Activated T-cell treated with anti-CD3 and anti-CD28 coated beads, Interleukin-2, amount 50 U/mL, for 72 hours (primary cell): ENCODE measurements around the gene MTA3. TPM values are rescaled to one million over a fixed set of nuclear protein-coding genes. Genes with fewer than 3 reads are reported as not detected.

Experiments
- ATAC-seq, 2 donors: fragments of 150-1000 bp; cut with Tn5 transposase; replicated peaks in 1 of 2; 2 replicates each; pipeline ENCODE4 v1.10.0; 2021; ENCODE audit warnings: moderate library complexity in 2 of 2, mild to moderate bottlenecking in 1 of 2
- DNase-seq, 2 donors: peaks; one replicate each; pipeline ENCODE4 v3.0.0; 2021 to 2022; ENCODE audit warnings: mixed read lengths in 1 of 2
- H3K27ac Mint-ChIP-seq: one replicate; pipeline ENCODE4 v1.8.0; 2022; ENCODE audit warnings: mild to moderate bottlenecking, moderate library complexity, mixed read lengths
- H3K27me3 Mint-ChIP-seq: one replicate; pipeline ENCODE4 v1.8.0; 2022; ENCODE audit warnings: low read depth, mixed read lengths
- H3K36me3 Mint-ChIP-seq, 2 donors: one replicate each; pipeline ENCODE4 v1.8.0; 2022; ENCODE audit warnings: mixed read lengths in 2 of 2, mild to moderate bottlenecking in 1 of 2; ENCODE audit not compliant: insufficient read depth in 2 of 2
- H3K4me1 Mint-ChIP-seq: one replicate; pipeline ENCODE4 v1.8.0; 2022; ENCODE audit warnings: low read depth, mixed read lengths
- H3K4me3 Mint-ChIP-seq, 2 donors: one replicate each; pipeline ENCODE4 v1.8.0; 2022; ENCODE audit warnings: mild to moderate bottlenecking in 2 of 2, mixed read lengths in 2 of 2, moderate library complexity in 2 of 2
- H3K9me3 Mint-ChIP-seq, 2 donors: one replicate each; pipeline ENCODE4 v1.8.0; 2022; ENCODE audit warnings: mixed read lengths in 2 of 2
- total RNA-seq, 2 donors: library from RNA; stranded (reverse); gene quantifications; one replicate each; pipeline ENCODE4 v1.2.3, GENCODE V29; 2022

The MTA3 gene
- total RNA-seq, 2 donors from 2014 or later, result 36.7 to 47.3 TPM

- ATAC-seq, result peak; percentile 68 to 73
- H3K4me3 Mint-ChIP-seq, result peak overlapping the region; percentile 37 to 68
- peaks cover 71% of the 10 kb centered on the region for H3K4me1 Mint-ChIP-seq
- DNase-seq, result peak in 1 of 2 donors; percentile 28
- H3K27me3 Mint-ChIP-seq, result peaks cover 23% of the 10 kb centered on the region
- no peaks in the 10 kb centered on the region for H3K9me3 Mint-ChIP-seq
- peaks cover 4 to 9% of the 10 kb centered on the region in 2 donors for H3K36me3 Mint-ChIP-seq
- H3K27ac Mint-ChIP-seq, result peak overlapping the region; percentile 48
Measured at GRCh38 chr2:42796427-42797248, 228.2 kb downstream of the MTA3 start.

DNA sequence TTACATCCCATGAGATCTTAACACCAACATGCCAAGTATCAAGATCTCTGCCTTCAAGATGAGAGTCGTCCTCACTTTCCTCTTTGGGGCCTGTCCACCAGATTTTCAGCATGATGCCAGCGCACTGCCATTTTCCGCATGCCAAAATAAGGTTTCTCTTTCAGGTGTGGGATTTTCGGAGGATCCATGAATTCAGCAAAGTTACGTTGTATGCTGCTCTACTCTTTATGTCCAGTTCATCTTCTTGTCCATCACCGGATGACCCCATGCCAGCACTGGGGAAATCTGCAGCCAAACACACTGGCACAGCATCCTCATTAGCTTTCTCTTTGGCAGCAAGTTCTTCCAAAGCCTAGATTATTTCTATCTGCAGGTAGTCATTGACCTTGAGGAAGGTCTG is 228.8 kb downstream of the MTA3 start:
- peaks cover 65% of the 10 kb centered on the region for H3K4me1 Mint-ChIP-seq

DNA sequence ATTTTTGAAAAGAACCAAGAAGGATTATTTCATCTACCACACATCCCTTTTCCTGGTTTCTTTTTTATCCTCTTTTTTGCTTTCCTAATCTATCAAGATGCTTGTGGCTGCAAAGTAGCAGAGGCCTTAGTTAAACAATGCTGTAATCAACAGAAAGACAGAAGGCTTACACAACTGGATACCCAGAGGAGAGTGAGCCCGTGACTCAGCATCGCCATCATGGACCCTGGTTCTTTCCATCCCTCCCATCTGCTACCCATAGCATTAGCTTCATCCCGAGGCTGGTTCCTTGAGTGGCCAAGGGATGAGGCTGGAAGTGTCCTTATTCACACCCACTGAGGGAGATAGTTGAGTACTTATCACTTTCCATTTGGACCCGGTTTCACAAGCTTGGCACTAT is 231.4 kb downstream of the MTA3 start:
- peaks cover under 1% of the 10 kb centered on the region for H3K27me3 Mint-ChIP-seq
- DNase-seq (no peak), ATAC-seq (no peak)
- peaks cover 1 to 2% of the 10 kb centered on the region in 2 donors for H3K36me3 Mint-ChIP-seq
- H3K4me1 Mint-ChIP-seq, result peaks cover 48% of the 10 kb centered on the region
- H3K4me3 Mint-ChIP-seq, result no peak overlapping the region
- H3K9me3 Mint-ChIP-seq, result no peaks in the 10 kb centered on the region
- H3K27ac Mint-ChIP-seq, result no peak overlapping the region

More for the DNA sequence above, 228.8 kb downstream of the MTA3 start:
- DNase-seq, result no peak
- H3K36me3 Mint-ChIP-seq, result peaks cover 1 to 5% of the 10 kb centered on the region in 2 donors
- H3K27me3 Mint-ChIP-seq, result peaks cover 18% of the 10 kb centered on the region
- no peak overlapping the region for H3K27ac Mint-ChIP-seq
- no peak for ATAC-seq
- H3K9me3 Mint-ChIP-seq, result no peaks in the 10 kb centered on the region
- no peak overlapping the region for H3K4me3 Mint-ChIP-seq

GRCh38 chr2:42800461-42800962 is 232.1 kb downstream of the MTA3 start:
- Mint-ChIP-seq H3K27ac (no peak overlapping the region), H3K9me3 (no peaks in the 10 kb centered on the region), H3K36me3 (peaks cover 1 to 2% of the 10 kb centered on the region in 2 donors), H3K4me3 (no peak overlapping the region), H3K27me3 (no peaks in the 10 kb centered on the region), H3K4me1 (peaks cover 41% of the 10 kb centered on the region)
- ATAC-seq (no peak), DNase-seq (no peak)

- Mint-ChIP-seq H3K27ac (no peak overlapping the region), H3K4me1 (peaks cover 37% of the 10 kb centered on the region), H3K4me3 (no peak overlapping the region), H3K36me3 (peaks cover 1 to 2% of the 10 kb centered on the region in 2 donors), H3K27me3 (no peaks in the 10 kb centered on the region), H3K9me3 (no peaks in the 10 kb centered on the region)
- ATAC-seq, result no peak
- DNase-seq, result no peak
Measured at GRCh38 chr2:42800981-42801380, 232.5 kb downstream of the MTA3 start.

GRCh38 chr2:42801381-42801780 is 232.9 kb downstream of the MTA3 start:
- peaks cover 33% of the 10 kb centered on the region for H3K4me1 Mint-ChIP-seq
- H3K27me3 Mint-ChIP-seq, result no peaks in the 10 kb centered on the region
- DNase-seq, result no peak
- H3K9me3 Mint-ChIP-seq, result no peaks in the 10 kb centered on the region
- no peak overlapping the region for H3K4me3 Mint-ChIP-seq
- no peak for ATAC-seq
- H3K27ac Mint-ChIP-seq, result no peak overlapping the region
- peaks cover 1 to 2% of the 10 kb centered on the region in 2 donors for H3K36me3 Mint-ChIP-seq

- Mint-ChIP-seq H3K9me3 (no peaks in the 10 kb centered on the region), H3K4me3 (no peak overlapping the region), H3K27ac (no peak overlapping the region), H3K4me1 (peaks cover 25% of the 10 kb centered on the region), H3K36me3 (peaks cover 0 to 2% of the 10 kb centered on the region in 2 donors), H3K27me3 (no peaks in the 10 kb centered on the region)
- ATAC-seq (no peak), DNase-seq (no peak)
Measured at GRCh38 chr2:42802150-42802549, 233.7 kb downstream of the MTA3 start.

- peaks cover 21% of the 10 kb centered on the region for H3K4me1 Mint-ChIP-seq
- peak in 1 of 2 donors; percentile 3 for ATAC-seq
- no peaks in the 10 kb centered on the region for H3K27me3 Mint-ChIP-seq
- H3K9me3 Mint-ChIP-seq, result no peaks in the 10 kb centered on the region
- no peak overlapping the region for H3K4me3 Mint-ChIP-seq
- peaks cover 0 to 2% of the 10 kb centered on the region in 2 donors for H3K36me3 Mint-ChIP-seq
- DNase-seq, result no peak
- no peak overlapping the region for H3K27ac Mint-ChIP-seq
Measured at GRCh38 chr2:42804338-42804737, 235.9 kb downstream of the MTA3 start.

DNA sequence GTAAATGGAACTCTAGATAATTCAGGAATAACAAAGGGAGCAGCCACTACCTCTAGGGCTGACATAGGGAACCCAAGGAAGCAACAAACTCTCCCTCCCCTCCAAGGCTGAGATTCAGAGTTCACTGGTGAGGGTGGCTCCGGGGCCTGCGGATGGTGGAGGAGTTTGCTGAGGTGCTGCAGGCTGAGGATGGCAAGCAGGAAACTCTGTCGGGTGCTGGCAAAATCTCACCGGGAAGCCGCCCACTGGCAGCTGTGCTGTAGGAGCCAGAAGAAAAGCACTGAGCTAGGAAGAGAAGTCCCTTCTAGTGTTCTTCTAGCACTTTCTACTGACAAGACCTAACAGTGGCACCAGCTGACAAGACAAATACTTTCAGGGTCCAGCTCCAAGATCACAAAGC is 236.5 kb downstream of the MTA3 start:
- no peak for DNase-seq
- Mint-ChIP-seq H3K27ac (no peak overlapping the region), H3K4me3 (no peak overlapping the region), H3K9me3 (no peaks in the 10 kb centered on the region), H3K27me3 (no peaks in the 10 kb centered on the region), H3K4me1 (peaks cover 17% of the 10 kb centered on the region), H3K36me3 (peaks cover 0 to 2% of the 10 kb centered on the region in 2 donors)
- ATAC-seq, result no peak

Other genes starting within 250 kb of the MTA3 start
- 100 to 1,000 TPM; 140 to 157 TPM for gene COX7A2L, start 207.4 kb upstream of the MTA3 start, total RNA-seq
- under 1 TPM; 0.16 to 0.22 TPM for gene KCNG3, start 74.7 kb upstream of the MTA3 start, total RNA-seq
- 1 to 10 TPM in 1 of 2 donors, under 1 TPM in 1; 0.30 to 1.9 TPM for gene OXER1, start 195.5 kb downstream of the MTA3 start, total RNA-seq
- 1 to 10 TPM in 1 of 2 donors, under 1 TPM in 1; 0.65 to 6.1 TPM for gene HAAO, start 224.0 kb downstream of the MTA3 start, total RNA-seq